SK-N-SH treated with all-trans-retinoic acid at 6 μM for 48 hours (cell line): ENCODE measurements around the gene AP4S1.
"Not testable (repeated sequence)": the region's sequence is repeated elsewhere in the genome, so short reads cannot be mapped to it uniquely, and the experiment has no call there.

Source experiments
- ATAC-seq: fragments of 200-7000 bp; cut with Tn5 transposase; 3 replicates; pipeline ENCODE4 v1.9.1; 2020; ENCODE audit warnings: mild to moderate bottlenecking, moderate library complexity
- BACH2 ChIP-seq: fragments of 250-450 bp; sonication (Bioruptor Pico); IDR thresholded peaks from 2 replicates; pipeline ENCODE4 v1.9.0; 2021; ENCODE audit warnings: mild to moderate bottlenecking, borderline replicate concordance
- CREB5 ChIP-seq: fragments of 250-450 bp; sonication (Bioruptor Pico); IDR thresholded peaks from 2 replicates; pipeline ENCODE4 v1.5.1; 2020; ENCODE audit warnings: low read depth, mild to moderate bottlenecking, moderate library complexity
- CSDC2 ChIP-seq: fragments of 250-450 bp; sonication (Bioruptor Pico); IDR thresholded peaks from 2 replicates; pipeline ENCODE4 v1.5.0; 2020; ENCODE audit warnings: mild to moderate bottlenecking, moderate library complexity
- ESRRG ChIP-seq: fragments of 250-450 bp; sonication (Bioruptor Pico); IDR thresholded peaks from 2 replicates; pipeline ENCODE4 v1.6.1; 2021; ENCODE audit warnings: mild to moderate bottlenecking
- ISL1 ChIP-seq: fragments of 250-450 bp; sonication (Bioruptor Pico); IDR thresholded peaks from 2 replicates; pipeline ENCODE4 v2.1.2; 2022; ENCODE audit warnings: mild to moderate bottlenecking, moderate library complexity
- PPARA ChIP-seq: fragments of 250-450 bp; sonication (Bioruptor Pico); IDR thresholded peaks from 2 replicates; pipeline ENCODE4 v1.5.0; 2020; ENCODE audit warnings: mild to moderate bottlenecking, borderline replicate concordance
- RARB ChIP-seq: fragments of 250-450 bp; sonication (Bioruptor Pico); IDR thresholded peaks from 2 replicates; pipeline ENCODE4 v1.8.0; 2021; ENCODE audit warnings: mild to moderate bottlenecking, moderate library complexity
- SNAI2 ChIP-seq: fragments of 250-450 bp; sonication (Bioruptor Pico); IDR thresholded peaks from 2 replicates; pipeline ENCODE4 v1.5.0; 2020; ENCODE audit warnings: mild to moderate bottlenecking, moderate library complexity
- TCF4 ChIP-seq: fragments of 250-450 bp; sonication (Bioruptor Pico); IDR thresholded peaks from 2 replicates; pipeline ENCODE4 v1.8.0; 2021; ENCODE audit warnings: mild to moderate bottlenecking, moderate library complexity, borderline replicate concordance
- TOX ChIP-seq: fragments of 250-450 bp; sonication (Bioruptor Pico); IDR thresholded peaks from 2 replicates; pipeline ENCODE4 v1.8.0; 2021; ENCODE audit warnings: mild to moderate bottlenecking, moderate library complexity, borderline replicate concordance
- TSHZ2 ChIP-seq: fragments of 250-450 bp; sonication (Bioruptor Pico); IDR thresholded peaks from 2 replicates; pipeline ENCODE4 v1.5.0; 2020; ENCODE audit warnings: mild to moderate bottlenecking, moderate library complexity
- ZC3H10 ChIP-seq: fragments of 250-450 bp; sonication (Bioruptor Pico); IDR thresholded peaks from 2 replicates; pipeline ENCODE4 v1.5.1; 2021; ENCODE audit warnings: mild to moderate bottlenecking, moderate library complexity
- ZFP3 ChIP-seq: fragments of 250-450 bp; sonication (Bioruptor Pico); IDR thresholded peaks from 2 replicates; pipeline ENCODE4 v1.5.0; 2020; ENCODE audit warnings: mild to moderate bottlenecking, moderate library complexity
- ZNF565 ChIP-seq: fragments of 450-650 bp; formaldehyde crosslinking; conservative IDR thresholded peaks from 2 replicates; pipeline ENCODE4 v1.5.0; 2020; ENCODE audit warnings: low read depth, mild to moderate bottlenecking, moderate library complexity
- ZNF70 ChIP-seq: fragments of 450-650 bp; formaldehyde crosslinking; IDR thresholded peaks from 2 replicates; pipeline ENCODE4 v1.5.0; 2020; ENCODE audit warnings: mild to moderate bottlenecking, moderate library complexity
- ZNF8 ChIP-seq: fragments of 450-650 bp; formaldehyde crosslinking; IDR thresholded peaks from 2 replicates; pipeline ENCODE4 v1.5.0; 2020; ENCODE audit warnings: mild to moderate bottlenecking, moderate library complexity
- TF ChIP-seq, protein P1 (sequence below): fragments of 250-450 bp; sonication (Bioruptor Pico); IDR thresholded peaks from 2 replicates; pipeline ENCODE4 v1.8.0; 2020; ENCODE audit warnings: mild to moderate bottlenecking, moderate library complexity, borderline replicate concordance
- TF ChIP-seq, protein P2 (sequence below): fragments of 250-450 bp; sonication (Bioruptor Pico); IDR thresholded peaks from 2 replicates; pipeline ENCODE4 v1.5.1; 2021; ENCODE audit warnings: mild to moderate bottlenecking, moderate library complexity

Gene AP4S1

DNA sequence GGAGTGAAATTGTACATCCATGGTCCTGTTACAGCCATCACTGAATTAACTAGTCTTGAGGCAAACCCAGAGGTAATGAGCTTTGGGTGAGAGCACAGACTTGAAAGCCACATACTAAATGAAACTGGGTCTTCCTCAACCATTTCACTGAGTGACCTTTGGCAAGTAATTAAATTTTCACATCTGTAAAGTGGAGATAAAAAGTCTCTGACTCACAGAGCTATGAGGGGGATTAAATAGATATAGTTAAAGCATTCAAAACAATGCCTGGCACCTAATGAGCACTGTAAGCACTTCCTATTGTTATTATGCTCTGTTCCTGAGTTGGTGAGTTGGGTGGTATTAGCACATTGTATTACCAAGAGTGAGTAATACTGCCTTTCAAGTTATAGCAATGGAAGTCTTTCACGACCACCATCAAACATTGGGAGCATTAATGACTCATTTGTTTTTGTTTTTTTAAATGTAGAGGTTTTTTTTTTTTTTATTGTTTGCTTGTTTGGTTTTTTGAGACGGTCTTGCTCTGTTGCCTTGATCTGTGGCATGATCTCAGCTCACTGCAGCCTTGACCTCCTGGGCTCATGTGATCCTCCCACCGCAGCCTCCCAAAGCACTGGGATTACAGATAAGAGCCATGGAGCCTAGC lies 13.2 kb downstream of the AP4S1 start:
- ATAC-seq, result no peak
- TF ChIP-seq RARB (CRISPR knock-in tag) (no peak), ZC3H10 (CRISPR knock-in tag) (no peak), ZNF565 (CRISPR knock-in tag) (no peak), SNAI2 (CRISPR knock-in tag) (no peak), CREB5 (CRISPR knock-in tag) (no peak), ZNF70 (CRISPR knock-in tag) (no peak), ESRRG (CRISPR knock-in tag) (no peak)
- TF ChIP-seq, protein P1, sequence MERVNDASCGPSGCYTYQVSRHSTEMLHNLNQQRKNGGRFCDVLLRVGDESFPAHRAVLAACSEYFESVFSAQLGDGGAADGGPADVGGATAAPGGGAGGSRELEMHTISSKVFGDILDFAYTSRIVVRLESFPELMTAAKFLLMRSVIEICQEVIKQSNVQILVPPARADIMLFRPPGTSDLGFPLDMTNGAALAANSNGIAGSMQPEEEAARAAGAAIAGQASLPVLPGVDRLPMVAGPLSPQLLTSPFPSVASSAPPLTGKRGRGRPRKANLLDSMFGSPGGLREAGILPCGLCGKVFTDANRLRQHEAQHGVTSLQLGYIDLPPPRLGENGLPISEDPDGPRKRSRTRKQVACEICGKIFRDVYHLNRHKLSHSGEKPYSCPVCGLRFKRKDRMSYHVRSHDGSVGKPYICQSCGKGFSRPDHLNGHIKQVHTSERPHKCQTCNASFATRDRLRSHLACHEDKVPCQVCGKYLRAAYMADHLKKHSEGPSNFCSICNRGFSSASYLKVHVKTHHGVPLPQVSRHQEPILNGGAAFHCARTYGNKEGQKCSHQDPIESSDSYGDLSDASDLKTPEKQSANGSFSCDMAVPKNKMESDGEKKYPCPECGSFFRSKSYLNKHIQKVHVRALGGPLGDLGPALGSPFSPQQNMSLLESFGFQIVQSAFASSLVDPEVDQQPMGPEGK (CRISPR knock-in tag), result no peak
- TF ChIP-seq, protein P2, sequence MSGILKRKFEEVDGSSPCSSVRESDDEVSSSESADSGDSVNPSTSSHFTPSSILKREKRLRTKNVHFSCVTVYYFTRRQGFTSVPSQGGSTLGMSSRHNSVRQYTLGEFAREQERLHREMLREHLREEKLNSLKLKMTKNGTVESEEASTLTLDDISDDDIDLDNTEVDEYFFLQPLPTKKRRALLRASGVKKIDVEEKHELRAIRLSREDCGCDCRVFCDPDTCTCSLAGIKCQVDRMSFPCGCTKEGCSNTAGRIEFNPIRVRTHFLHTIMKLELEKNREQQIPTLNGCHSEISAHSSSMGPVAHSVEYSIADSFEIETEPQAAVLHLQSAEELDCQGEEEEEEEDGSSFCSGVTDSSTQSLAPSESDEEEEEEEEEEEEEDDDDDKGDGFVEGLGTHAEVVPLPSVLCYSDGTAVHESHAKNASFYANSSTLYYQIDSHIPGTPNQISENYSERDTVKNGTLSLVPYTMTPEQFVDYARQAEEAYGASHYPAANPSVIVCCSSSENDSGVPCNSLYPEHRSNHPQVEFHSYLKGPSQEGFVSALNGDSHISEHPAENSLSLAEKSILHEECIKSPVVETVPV (CRISPR knock-in tag), result no peak

DNA sequence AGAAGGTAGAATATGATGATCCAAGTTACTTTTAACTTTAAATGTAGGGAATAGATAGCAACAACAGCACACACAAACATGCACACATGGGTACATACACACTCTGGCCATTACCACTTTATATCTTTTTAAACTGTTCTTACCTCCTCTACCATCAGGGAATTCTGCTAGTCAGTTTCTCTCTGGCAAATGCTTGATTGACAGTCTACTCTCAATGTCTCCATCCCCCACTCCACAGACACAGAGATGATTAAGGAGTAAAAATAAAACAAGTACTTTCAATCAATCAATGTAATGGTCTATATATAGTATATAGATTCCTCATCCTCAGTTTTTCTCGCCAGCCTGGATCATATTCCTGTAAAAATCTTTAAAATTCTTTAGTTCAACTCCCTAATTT lies 16.9 kb downstream of the AP4S1 start:
- no peak for ATAC-seq
- TF ChIP-seq ZNF8 (CRISPR knock-in tag) (no peak), ZFP3 (no peak)

DNA sequence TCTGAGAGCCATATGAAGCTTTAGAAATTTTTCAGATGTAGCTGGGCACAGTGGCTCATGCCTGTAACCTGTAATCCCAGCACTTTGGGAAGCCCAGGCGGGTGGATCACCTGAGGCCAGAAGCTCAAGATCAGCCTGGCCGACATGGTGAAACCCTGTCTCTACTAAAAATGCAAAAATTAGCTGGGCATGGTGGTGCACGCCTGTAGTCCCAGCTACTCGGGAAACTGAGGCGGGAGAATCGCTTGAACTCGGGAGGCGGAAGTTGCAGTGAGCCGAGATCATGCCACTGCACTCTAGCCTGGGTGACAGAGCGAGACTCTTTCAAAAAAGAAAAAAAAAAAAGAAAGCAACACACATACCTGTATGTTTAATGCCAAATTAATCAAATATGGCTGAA lies 17.4 kb downstream of the AP4S1 start:
- ATAC-seq, result not testable (repeated sequence)

DNA sequence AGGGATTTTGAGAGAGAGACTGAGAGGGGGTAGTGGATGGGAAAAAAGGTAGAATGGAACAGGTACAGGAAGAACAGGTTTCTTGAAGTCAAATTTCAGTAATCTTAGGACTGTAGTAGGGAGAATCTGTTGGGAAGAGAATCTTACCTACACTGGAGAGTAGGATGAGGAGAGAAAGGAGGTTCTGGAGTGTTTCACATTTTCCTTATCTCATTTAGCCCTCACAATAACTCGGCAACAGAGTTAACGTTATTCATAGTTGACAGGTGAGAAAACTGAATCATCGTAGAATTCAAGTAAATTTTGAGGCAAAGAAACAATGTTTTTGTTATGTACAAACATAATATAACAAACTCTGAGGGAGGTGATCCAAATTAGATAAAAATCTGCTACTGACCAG lies 17.9 kb downstream of the AP4S1 start:
- TF ChIP-seq CSDC2 (CRISPR knock-in tag) (no peak), ISL1 (CRISPR knock-in tag) (no peak), ZNF70 (CRISPR knock-in tag) (no peak)
- TF ChIP-seq, all 23 proteins: peak for 0
- no peak for ATAC-seq

GRCh38 chr14:31045501-31046080 lies 20.1 kb downstream of the AP4S1 start:
- TF ChIP-seq TOX (no peak), CREB5 (CRISPR knock-in tag) (no peak)
- TF ChIP-seq, protein P2 (CRISPR knock-in tag), result no peak
- TF ChIP-seq, all 23 proteins: peak for 0

GRCh38 chr14:31047503-31047902 lies 22.1 kb downstream of the AP4S1 start:
- ATAC-seq, result no peak
- TF ChIP-seq ZFP3 (no peak), TCF4 (CRISPR knock-in tag) (no peak), PPARA (no peak), TSHZ2 (no peak), BACH2 (CRISPR knock-in tag) (no peak), ZNF70 (CRISPR knock-in tag) (no peak)
- TF ChIP-seq, protein P1 (CRISPR knock-in tag), result no peak
- TF ChIP-seq, protein P2 (CRISPR knock-in tag), result no peak

More at GRCh38 chr14:31045501-31046080, 20.1 kb downstream of the AP4S1 start:
- no peak for ATAC-seq
